HFFc6 (cell line): ENCODE results near the gene MRPS27. TPM values are rescaled to one million over a fixed set of nuclear protein-coding genes. Genes with fewer than 3 reads are reported as not detected.

ENCODE experiments used
- DNase-seq: peaks from one replicate; pipeline ENCODE4 v3.0.0-alpha.2; 2018
- H3K27ac Mint-ChIP-seq: 2 replicates; pipeline ENCODE4 v1.8.0; 2020; ENCODE audit warnings: mild to moderate bottlenecking, mixed read lengths
- H3K27me3 Mint-ChIP-seq: 2 replicates; pipeline ENCODE4 v1.8.0; 2021; ENCODE audit warnings: mild to moderate bottlenecking, moderate library complexity, mixed read lengths; ENCODE audit not compliant: insufficient read depth
- H3K36me3 Mint-ChIP-seq: 2 replicates; pipeline ENCODE4 v1.8.0; 2021; ENCODE audit warnings: low read depth, mixed read lengths
- H3K4me1 Mint-ChIP-seq: 2 replicates; pipeline ENCODE4 v1.8.0; 2020; ENCODE audit warnings: low read depth, mixed read lengths
- H3K4me3 Mint-ChIP-seq: 2 replicates; pipeline ENCODE4 v1.8.0; 2020; ENCODE audit warnings: mild to moderate bottlenecking, moderate library complexity, mixed read lengths
- H3K9me3 Mint-ChIP-seq: 2 replicates; pipeline ENCODE4 v1.8.0; 2020; ENCODE audit warnings: mild to moderate bottlenecking, mixed read lengths
- CTCF ChIP-seq: fragments of 200-600 bp; sonication (generic); IDR thresholded peaks from 2 replicates; pipeline ENCODE4 v1.5.0; 2021; ENCODE audit warnings: antibody characterized with exemption, mild to moderate bottlenecking
- total RNA-seq, 6 experiments: library from RNA; stranded (reverse); fragmentation: NEBNext Ultra II Directional; extraction: Animal tissue kit (Norgen Biotek cat#: 25700); gene quantifications; 2 replicates in 1 of 6; 3 replicates in 5 of 6; pipeline ENCODE4 v1.2.3, GENCODE V29; 2021

Gene MRPS27
- total RNA-seq, 6 experiments from 2014 or later, result 46.1 to 74.1 (median 57.9) TPM

- peaks cover 26% of the 10 kb centered on the region for H3K36me3 Mint-ChIP-seq
- no peaks in the 10 kb centered on the region for H3K27me3 Mint-ChIP-seq
- DNase-seq, result no peak
- H3K9me3 Mint-ChIP-seq, result no peaks in the 10 kb centered on the region
- no peak overlapping the region for H3K27ac Mint-ChIP-seq
- TF ChIP-seq CTCF, result no peak
- no peak overlapping the region for H3K4me3 Mint-ChIP-seq
- peaks cover 36% of the 10 kb centered on the region for H3K4me1 Mint-ChIP-seq
Measured at GRCh38 chr5:72284559-72285423, 35.2 kb downstream of the MRPS27 start.

GRCh38 chr5:72283358-72283757, 36.7 kb downstream of the MRPS27 start:
- no peak overlapping the region for H3K4me3 Mint-ChIP-seq
- H3K27me3 Mint-ChIP-seq, result no peaks in the 10 kb centered on the region
- H3K9me3 Mint-ChIP-seq, result no peaks in the 10 kb centered on the region
- TF ChIP-seq CTCF, result no peak
- DNase-seq, result no peak
- peak overlapping the region; percentile 27 for H3K27ac Mint-ChIP-seq
- peaks cover 28% of the 10 kb centered on the region for H3K36me3 Mint-ChIP-seq
- H3K4me1 Mint-ChIP-seq, result peaks cover 41% of the 10 kb centered on the region

GRCh38 chr5:72282878-72283277, 37.2 kb downstream of the MRPS27 start:
- DNase-seq, result no peak
- peaks cover 26% of the 10 kb centered on the region for H3K36me3 Mint-ChIP-seq
- peaks cover 41% of the 10 kb centered on the region for H3K4me1 Mint-ChIP-seq
- peak overlapping the region; percentile 27 for H3K27ac Mint-ChIP-seq
- H3K4me3 Mint-ChIP-seq, result no peak overlapping the region
- no peaks in the 10 kb centered on the region for H3K9me3 Mint-ChIP-seq
- TF ChIP-seq CTCF, result no peak
- H3K27me3 Mint-ChIP-seq, result no peaks in the 10 kb centered on the region

GRCh38 chr5:72281764-72282499, 38.1 kb downstream of the MRPS27 start:
- 0 out of 2 replicates have a peak overlapping the region, but pooled peaks have one; percentile 0 for H3K4me3 Mint-ChIP-seq
- peaks cover 30% of the 10 kb centered on the region for H3K36me3 Mint-ChIP-seq
- peaks cover 41% of the 10 kb centered on the region for H3K4me1 Mint-ChIP-seq
- DNase-seq, result peak; percentile 64
- no peak for TF ChIP-seq CTCF
- no peaks in the 10 kb centered on the region for H3K27me3 Mint-ChIP-seq
- peak overlapping the region; percentile 26 for H3K27ac Mint-ChIP-seq
- H3K9me3 Mint-ChIP-seq, result no peaks in the 10 kb centered on the region

GRCh38 chr5:72281430-72281763, 38.6 kb downstream of the MRPS27 start:
- peaks cover 41% of the 10 kb centered on the region for H3K4me1 Mint-ChIP-seq
- H3K9me3 Mint-ChIP-seq, result peaks cover 2% of the 10 kb centered on the region; the same call in 1 of the 2 replicates
- no peak for DNase-seq
- no peaks in the 10 kb centered on the region for H3K27me3 Mint-ChIP-seq
- peaks cover 32% of the 10 kb centered on the region for H3K36me3 Mint-ChIP-seq
- H3K4me3 Mint-ChIP-seq, result no peak overlapping the region
- no peak for TF ChIP-seq CTCF
- H3K27ac Mint-ChIP-seq, result 0 out of 2 replicates have a peak overlapping the region, but pooled peaks have one; percentile 20
